Caco-2 (cell line): ENCODE data around the gene LCOR. TPM values are rescaled to one million over a fixed set of nuclear protein-coding genes. Genes with fewer than 3 reads are reported as not detected.

Experiments
- Bru-seq: library from RNA; stranded (reverse); fragments of 400-500 nt; gene quantifications from one replicate; lab custom pipeline; 2021; lab: Mats Ljungman, UMichigan
- BruChase-seq, 2 experiments: library from RNA; stranded (reverse); fragments of 400-500 nt; gene quantifications; one replicate each; lab custom pipeline; 2021; lab: Mats Ljungman, UMichigan
- BruUV-seq: library from RNA; stranded (reverse); fragments of 400-500 nt; replicated peaks from 2 replicates; lab custom pipeline; 2021; lab: Mats Ljungman, UMichigan
- CTCF ChIA-PET: fragments of 300-600 bp; sonication (Branson Sonifier 250); formaldehyde crosslinking; loops from one replicate; lab custom pipeline; 2022; ENCODE audit warnings: antibody characterized with exemption; lab: Charles Lee
- POLR2A ChIA-PET: fragments of 300-600 bp; sonication (Branson Sonifier 250); formaldehyde crosslinking; loops from one replicate; lab custom pipeline; 2022; ENCODE audit warnings: antibody characterized with exemption; lab: Charles Lee
- DNase-seq, 2 experiments: peaks; one replicate each; pipeline versions ENCODE4 v3.0.0 to v3.0.0-alpha.2; 2020 to 2022
- H3K27me3 ChIP-seq: replicated peaks from 2 replicates; pipeline ENCODE4 v1.6.0; 2011; ENCODE audit warnings: low read length; ENCODE audit not compliant: control insufficient read depth, insufficient read depth
- H3K36me3 ChIP-seq: 2 replicates; pipeline ENCODE4 v1.5.1; 2011; ENCODE audit warnings: low read length; ENCODE audit not compliant: control insufficient read depth, insufficient read depth
- H3K4me1 ChIP-seq: fragments of 250-450 bp; sonication (Bioruptor Pico); 2 replicates; pipeline ENCODE4 v1.5.1; 2020; ENCODE audit warnings: mild to moderate bottlenecking
- H3K4me3 ChIP-seq: 2 replicates; pipeline ENCODE4 v1.5.1; 2011; ENCODE audit warnings: low read depth, mild to moderate bottlenecking, control low read depth, low read length
- H3K9me3 ChIP-seq: fragments of 250-450 bp; sonication (Bioruptor Pico); 2 replicates; pipeline ENCODE4 v1.5.1; 2020; ENCODE audit warnings: mild to moderate bottlenecking, moderate library complexity
- H3K27ac Mint-ChIP-seq: one replicate; pipeline ENCODE4 v1.8.0; 2022; ENCODE audit warnings: mixed read lengths; ENCODE audit not compliant: unreplicated experiment
- H3K27me3 Mint-ChIP-seq: one replicate; pipeline ENCODE4 v1.8.0; 2022; ENCODE audit warnings: mixed read lengths; ENCODE audit not compliant: insufficient read depth, unreplicated experiment
- H3K36me3 Mint-ChIP-seq: one replicate; pipeline ENCODE4 v1.8.0; 2022; ENCODE audit warnings: mild to moderate bottlenecking, mixed read lengths; ENCODE audit not compliant: insufficient read depth, unreplicated experiment
- H3K4me1 Mint-ChIP-seq: one replicate; pipeline ENCODE4 v1.8.0; 2022; ENCODE audit warnings: low read depth, mixed read lengths; ENCODE audit not compliant: unreplicated experiment
- H3K4me3 Mint-ChIP-seq: one replicate; pipeline ENCODE4 v1.8.0; 2022; ENCODE audit warnings: mild to moderate bottlenecking, moderate library complexity, mixed read lengths; ENCODE audit not compliant: unreplicated experiment
- H3K9me3 Mint-ChIP-seq: one replicate; pipeline ENCODE4 v1.8.0; 2022; ENCODE audit warnings: mixed read lengths; ENCODE audit not compliant: unreplicated experiment
- intact Hi-C: fragments of 100-400 bp; cut with micrococcal nuclease; formaldehyde crosslinking; loops from one replicate; pipeline ENCODE4 v1.10.0; 2022; ENCODE audit not compliant: unreplicated experiment
- long read RNA-seq: library from polyadenylated mRNA; stranded (forward); transcript quantifications from one replicate; pipeline ENCODE4 v2.0.0, GENCODE V29; 2022
- total RNA-seq: library from RNA; stranded (reverse); gene quantifications from 2 replicates; pipeline ENCODE4 v1.2.3, GENCODE V29; 2022
- TF ChIP-seq, protein P1 (sequence below), 2 experiments: fragments of 200-600 bp in 1 of 2; IDR thresholded peaks; 1 replicate in 1 of 2; 2 replicates in 1 of 2; pipeline versions ENCODE4 v1.5.1 to v1.8.0; 2011 to 2022; ENCODE audit warnings: antibody characterized with exemption in 1 of 2, control low read depth in 1 of 2, inconsistent platforms in 1 of 2, low read depth in 1 of 2, low read length in 1 of 2, mild to moderate bottlenecking in 1 of 2, moderate library complexity in 1 of 2; ENCODE audit not compliant: insufficient read depth in 1 of 2, severe bottlenecking in 1 of 2, unreplicated experiment in 1 of 2

LCOR gene
- total RNA-seq (46.7 and 51.8 TPM in 2 replicates), Bru-seq, nascent RNA (percentile 92 among the genes with signal in this experiment), BruChase-seq, experiment 1, labeled RNA remaining after a 2-hour chase (percentile 94 among the genes with signal in this experiment), BruChase-seq, experiment 2, labeled RNA remaining after a 6-hour chase (percentile 88 among the genes with signal in this experiment)
- long read RNA-seq, full-length matches to known transcripts = 1 of 22 reads
- long read RNA-seq, partial matches to known transcripts = 1 of 22 reads
- long read RNA-seq, other reads (novel, unspliced or antisense) = 20 of 22 reads

DNA sequence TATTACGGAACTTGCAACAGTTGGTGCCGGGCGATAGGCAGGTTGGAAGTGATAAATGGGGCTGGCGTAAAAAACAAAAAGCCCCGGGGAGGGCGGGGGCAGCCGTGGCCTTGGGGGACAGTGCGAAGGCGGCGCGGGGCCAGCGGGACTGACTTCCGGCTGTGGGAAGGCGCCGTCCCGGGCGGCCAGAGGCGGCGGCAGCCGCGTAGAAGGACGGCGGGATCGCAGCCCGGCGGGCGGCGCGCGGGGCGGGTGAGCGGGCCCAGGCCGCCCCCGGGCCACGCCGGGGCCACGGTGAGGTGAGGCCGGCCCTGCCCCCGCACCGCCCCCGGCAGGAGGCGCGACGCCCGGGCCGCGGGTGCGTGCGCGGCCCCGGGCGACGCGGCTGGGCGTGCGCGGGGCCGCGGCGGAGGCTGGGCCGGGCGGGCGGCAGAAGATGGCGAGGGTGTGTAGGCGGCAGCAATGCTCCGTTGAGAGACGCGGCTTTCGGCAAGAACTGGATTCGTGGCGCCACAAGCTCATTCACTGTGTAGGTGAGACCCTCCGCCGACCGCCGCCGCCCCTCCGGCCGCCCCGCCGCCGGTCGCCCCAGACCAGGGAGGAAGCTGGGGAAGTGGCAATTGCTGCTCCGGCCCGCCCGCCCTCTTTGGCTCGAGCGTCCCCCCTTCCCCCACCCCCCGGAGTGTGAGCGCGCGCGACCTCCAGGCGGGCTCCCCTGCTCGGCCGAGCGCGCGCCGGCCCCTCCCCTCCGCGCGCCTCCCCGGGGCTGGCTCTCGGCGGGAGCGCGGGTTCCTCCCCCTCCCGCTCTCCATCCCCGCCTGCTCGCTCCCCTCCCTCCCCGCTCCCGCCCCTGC, at the start of gene LCOR:
LCOR (plus strand) TSS at position 432 of the 854 bp plus-strand sequence. CDS start 116,760 bp downstream, outside the sequence.
- Histone ChIP-seq H3K36me3 (no peaks in the 10 kb centered on the region), H3K27me3 (no peaks in the 10 kb centered on the region), H3K4me1 (peaks cover 35% of the 10 kb centered on the region), H3K4me3 (peak within 1 kb of the TSS; percentile 98), H3K9me3 (no peaks in the 10 kb centered on the region)
- peak; percentile 88 to 93 for DNase-seq
- BruUV-seq = no TSS peak
- Mint-ChIP-seq H3K9me3 (no peaks in the 10 kb centered on the region), H3K36me3 (peaks cover 12% of the 10 kb centered on the region), H3K27me3 (no peaks in the 10 kb centered on the region), H3K27ac (peak within 1 kb of the TSS; percentile 94), H3K4me1 (peaks cover 23% of the 10 kb centered on the region), H3K4me3 (peak within 1 kb of the TSS; percentile 95)
- intact Hi-C loops = loop anchor here (5.0 kb wide), 1 partner anchor 110 kb away; the partner anchor contains the start of gene PIK3AP1
- CTCF ChIA-PET = interaction anchor here (1.9 kb wide), 1 partner anchor 32 kb away, joined by 4 read pairs; no protein-coding TSS in a partner anchor
- POLR2A ChIA-PET = interaction anchor here (0.6 kb wide), 1 partner anchor 461 kb away, joined by 3 read pairs; no protein-coding TSS in a partner anchor
- TF ChIP-seq, protein P1, sequence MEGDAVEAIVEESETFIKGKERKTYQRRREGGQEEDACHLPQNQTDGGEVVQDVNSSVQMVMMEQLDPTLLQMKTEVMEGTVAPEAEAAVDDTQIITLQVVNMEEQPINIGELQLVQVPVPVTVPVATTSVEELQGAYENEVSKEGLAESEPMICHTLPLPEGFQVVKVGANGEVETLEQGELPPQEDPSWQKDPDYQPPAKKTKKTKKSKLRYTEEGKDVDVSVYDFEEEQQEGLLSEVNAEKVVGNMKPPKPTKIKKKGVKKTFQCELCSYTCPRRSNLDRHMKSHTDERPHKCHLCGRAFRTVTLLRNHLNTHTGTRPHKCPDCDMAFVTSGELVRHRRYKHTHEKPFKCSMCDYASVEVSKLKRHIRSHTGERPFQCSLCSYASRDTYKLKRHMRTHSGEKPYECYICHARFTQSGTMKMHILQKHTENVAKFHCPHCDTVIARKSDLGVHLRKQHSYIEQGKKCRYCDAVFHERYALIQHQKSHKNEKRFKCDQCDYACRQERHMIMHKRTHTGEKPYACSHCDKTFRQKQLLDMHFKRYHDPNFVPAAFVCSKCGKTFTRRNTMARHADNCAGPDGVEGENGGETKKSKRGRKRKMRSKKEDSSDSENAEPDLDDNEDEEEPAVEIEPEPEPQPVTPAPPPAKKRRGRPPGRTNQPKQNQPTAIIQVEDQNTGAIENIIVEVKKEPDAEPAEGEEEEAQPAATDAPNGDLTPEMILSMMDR (IDR thresholded peaks at IDR 0.05; ENCODE audit: insufficient read depth in 1 of 2, low read depth in 1 of 2, low read length in 1 of 2, severe bottlenecking in 1 of 2, unreplicated experiment in 1 of 2) = no peak

DNA sequence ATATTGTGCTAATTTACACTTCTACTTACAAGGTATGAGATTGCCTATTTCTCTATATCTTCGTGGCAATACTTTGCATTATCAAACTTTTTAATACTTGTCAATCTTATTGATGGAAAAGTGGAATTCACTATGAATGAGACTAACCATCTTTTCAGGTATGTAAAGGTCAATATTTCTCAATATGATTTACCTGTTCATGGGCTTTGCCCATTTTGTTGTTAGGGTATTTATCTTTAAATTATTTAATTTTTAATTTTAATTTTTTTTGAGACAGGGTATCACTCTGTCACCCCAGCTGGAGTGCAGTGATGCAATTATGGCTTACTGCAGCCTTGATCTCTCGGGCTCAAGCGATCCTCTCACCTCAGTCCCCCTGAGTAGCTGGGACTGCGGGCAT, 47.8 kb upstream of the LCOR start:
- H3K9me3 ChIP-seq = no peaks in the 10 kb centered on the region
- H3K4me3 ChIP-seq = no peak overlapping the region
- no peak for DNase-seq
- no TSS peak for BruUV-seq
- intact Hi-C loops = no loop called here
- H3K36me3 Mint-ChIP-seq = no peaks in the 10 kb centered on the region
- H3K4me1 Mint-ChIP-seq = no peaks in the 10 kb centered on the region
- no peak overlapping the region for H3K4me3 Mint-ChIP-seq
- H3K27me3 Mint-ChIP-seq = no peaks in the 10 kb centered on the region
- no peaks in the 10 kb centered on the region for H3K36me3 ChIP-seq
- no peaks in the 10 kb centered on the region for H3K27me3 ChIP-seq
- H3K27ac Mint-ChIP-seq = no peak overlapping the region
- peaks cover 8% of the 10 kb centered on the region for H3K4me1 ChIP-seq
- ChIA-PET POLR2A (no interaction called here), CTCF (no interaction called here)
- TF ChIP-seq, protein P1 (IDR thresholded peaks at IDR 0.05; ENCODE audit: insufficient read depth in 1 of 2, low read depth in 1 of 2, low read length in 1 of 2, severe bottlenecking in 1 of 2, unreplicated experiment in 1 of 2) = no peak
- H3K9me3 Mint-ChIP-seq = no peaks in the 10 kb centered on the region

DNA sequence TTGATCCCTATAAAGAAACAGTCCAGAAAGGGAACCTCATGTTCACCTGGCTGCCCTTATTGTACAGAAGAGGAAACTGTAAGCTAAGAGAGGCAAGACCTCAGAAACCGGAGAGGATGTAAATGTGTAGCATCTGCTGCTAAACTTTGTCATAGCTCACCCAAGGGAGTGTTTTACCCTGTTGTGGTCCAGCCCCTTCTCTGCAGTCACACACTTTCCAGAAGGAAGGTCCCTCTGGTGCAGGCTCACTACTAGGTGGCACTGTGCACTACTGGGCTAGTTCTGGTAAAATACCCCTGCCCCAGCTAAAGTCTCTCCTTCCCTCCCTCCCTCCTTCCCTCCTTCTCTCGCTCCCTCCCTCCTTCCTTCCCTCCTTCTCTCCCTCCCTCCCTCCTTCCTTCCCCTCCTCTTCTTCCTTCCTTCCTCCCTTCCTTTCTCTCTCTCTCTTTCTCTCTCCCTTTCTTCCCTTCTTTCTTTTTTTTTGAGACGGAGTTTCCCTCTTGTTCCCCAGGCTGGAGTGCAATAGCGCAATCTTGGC, 42.5 kb upstream of the LCOR start:
- Histone ChIP-seq H3K36me3 (no peaks in the 10 kb centered on the region), H3K27me3 (no peaks in the 10 kb centered on the region), H3K4me3 (no peak overlapping the region), H3K4me1 (peaks cover 11% of the 10 kb centered on the region), H3K9me3 (no peaks in the 10 kb centered on the region)
- CTCF ChIA-PET = interaction anchor here (0.6 kb wide), 1 partner anchor 20 kb away, joined by 3 read pairs; no protein-coding TSS in a partner anchor
- Mint-ChIP-seq H3K27ac (no peak overlapping the region), H3K27me3 (no peaks in the 10 kb centered on the region), H3K4me3 (no peak overlapping the region), H3K9me3 (no peaks in the 10 kb centered on the region), H3K4me1 (peaks cover 4% of the 10 kb centered on the region), H3K36me3 (no peaks in the 10 kb centered on the region)
- TF ChIP-seq, protein P1 (IDR thresholded peaks at IDR 0.05; ENCODE audit: insufficient read depth in 1 of 2, low read depth in 1 of 2, low read length in 1 of 2, severe bottlenecking in 1 of 2, unreplicated experiment in 1 of 2) = peak in 1 of 2 experiments; percentile 8
- POLR2A ChIA-PET = no interaction called here
- intact Hi-C loops = no loop called here
- DNase-seq = peak in 1 of 2 experiments; percentile 16
- BruUV-seq = no TSS peak
